GM10847 (cell line): ENCODE measurements around the gene FMN1.

Source experiments
- POLR2A ChIP-seq: IDR thresholded peaks from 2 replicates; pipeline ENCODE4 v1.6.1; 2011; ENCODE audit not compliant: insufficient read length; ENCODE audit errors: extremely low read depth

Gene FMN1

DNA sequence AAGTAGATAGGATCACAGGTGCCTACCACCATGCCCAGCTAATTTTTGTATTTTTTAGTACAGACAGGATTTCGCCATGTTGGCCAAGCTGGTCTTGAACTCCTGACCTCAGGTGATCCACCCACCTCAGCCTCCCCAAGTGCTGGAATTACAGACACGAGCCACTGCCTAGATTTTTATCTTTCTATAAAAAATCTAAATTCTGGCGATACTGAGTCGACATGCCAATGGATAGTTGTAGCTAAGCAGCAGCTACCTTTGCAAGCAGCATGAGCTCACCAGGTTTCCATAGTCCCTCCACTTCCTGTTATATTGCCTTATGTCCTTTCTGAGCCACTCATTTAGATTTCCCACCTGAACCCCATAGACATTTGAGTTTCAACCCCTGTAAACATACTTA lies 13.1 kb upstream of the FMN1 start:
- no peak for TF ChIP-seq POLR2A

DNA sequence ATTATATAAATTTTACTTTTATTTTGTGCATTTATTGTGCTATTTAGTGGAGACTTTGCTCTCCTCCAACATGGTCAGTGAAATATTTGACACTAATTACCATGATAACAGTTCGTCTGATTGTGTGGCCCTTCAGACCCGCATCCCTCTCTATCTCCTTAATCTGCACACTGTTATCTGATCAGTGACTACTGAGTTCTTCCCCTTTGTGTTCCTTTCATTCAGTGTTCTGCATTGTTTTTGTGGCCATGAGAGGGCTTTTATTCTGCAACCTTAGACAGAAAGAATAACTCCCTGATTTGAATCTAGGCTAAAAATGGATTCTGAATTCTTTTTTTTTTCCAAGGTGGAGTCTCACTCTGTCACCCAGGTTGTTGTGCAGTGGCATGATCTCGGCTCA lies 11.9 kb upstream of the FMN1 start:
- TF ChIP-seq POLR2A: no peak

DNA sequence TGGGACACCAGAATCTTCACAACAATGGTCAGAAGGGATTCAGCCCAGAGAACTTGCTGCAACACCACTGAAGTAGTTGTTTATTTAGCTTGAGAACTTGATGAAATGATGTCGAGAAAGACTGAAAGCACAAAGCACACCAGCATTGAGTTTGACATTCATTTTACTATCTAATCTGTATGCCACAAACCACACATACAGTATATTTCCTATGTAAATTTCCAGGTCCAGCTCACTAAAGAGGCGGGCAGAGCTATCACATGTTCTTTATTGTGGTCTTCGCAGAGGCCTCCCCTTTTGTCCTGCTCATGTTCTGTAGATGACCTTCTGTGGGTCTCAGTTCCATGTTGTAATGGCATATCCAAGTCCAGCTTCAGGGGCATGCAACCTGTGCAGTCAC lies 10.4 kb upstream of the FMN1 start:
- no peak for TF ChIP-seq POLR2A

- no peak for TF ChIP-seq POLR2A
These were observed 9.6 kb upstream of the FMN1 start for GRCh38 chr15:33204087-33204486.

DNA sequence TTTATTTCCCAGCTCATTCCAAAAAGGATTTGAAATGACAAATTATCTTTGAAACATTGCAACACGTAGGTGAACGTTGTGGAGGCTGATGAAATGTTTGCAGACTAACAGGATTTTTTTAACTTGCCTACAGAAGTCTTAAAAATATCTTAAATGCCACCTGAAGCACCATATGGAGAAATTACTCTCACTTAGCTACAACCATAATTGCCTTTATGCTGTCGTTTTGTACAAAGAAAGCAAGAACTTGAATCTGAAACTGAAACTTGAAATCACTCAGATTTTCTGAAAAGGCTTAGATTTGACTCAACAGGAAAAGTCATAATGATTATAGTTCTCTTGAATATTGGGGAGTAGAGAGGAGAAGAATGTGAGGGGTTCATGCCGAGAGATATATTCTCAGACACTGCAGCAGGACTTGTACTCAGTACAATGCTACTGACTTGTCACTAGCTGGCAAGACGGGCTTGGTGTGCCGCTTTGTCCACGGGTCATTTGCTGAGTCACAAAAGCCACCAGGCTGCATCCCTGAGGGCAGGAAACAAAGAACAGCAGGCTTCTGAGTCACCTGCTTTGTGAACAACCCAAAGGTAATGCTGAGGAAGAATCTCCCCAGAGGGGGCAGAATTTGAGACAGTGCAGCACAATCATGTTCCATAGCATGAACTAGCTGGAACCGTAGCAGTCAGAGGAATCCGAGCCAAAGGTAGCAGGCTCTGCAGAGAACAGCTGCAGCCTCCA lies 7.1 kb upstream of the FMN1 start:
- TF ChIP-seq POLR2A: no peak

DNA sequence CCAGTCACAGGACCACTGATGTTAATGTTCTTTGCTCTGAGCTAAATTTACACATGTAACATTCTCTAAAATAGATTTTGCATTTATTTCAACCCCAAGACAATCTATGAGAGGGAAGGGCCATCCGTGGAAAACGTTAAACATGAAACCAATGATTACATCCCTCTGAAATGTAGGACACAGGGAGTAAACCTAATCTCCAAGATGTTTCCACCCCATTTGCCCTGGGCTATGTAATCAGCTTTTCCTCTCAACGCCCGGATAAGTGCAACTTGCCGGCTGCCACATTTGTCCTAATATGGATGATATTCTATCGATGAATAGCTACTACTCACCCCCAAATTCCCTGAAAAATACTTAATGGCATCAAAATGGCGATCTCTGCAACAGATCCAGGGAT lies 6.4 kb upstream of the FMN1 start:
- TF ChIP-seq POLR2A: no peak

GRCh38 chr15:33200444-33200843 lies 5.9 kb upstream of the FMN1 start:
- no peak for TF ChIP-seq POLR2A

DNA sequence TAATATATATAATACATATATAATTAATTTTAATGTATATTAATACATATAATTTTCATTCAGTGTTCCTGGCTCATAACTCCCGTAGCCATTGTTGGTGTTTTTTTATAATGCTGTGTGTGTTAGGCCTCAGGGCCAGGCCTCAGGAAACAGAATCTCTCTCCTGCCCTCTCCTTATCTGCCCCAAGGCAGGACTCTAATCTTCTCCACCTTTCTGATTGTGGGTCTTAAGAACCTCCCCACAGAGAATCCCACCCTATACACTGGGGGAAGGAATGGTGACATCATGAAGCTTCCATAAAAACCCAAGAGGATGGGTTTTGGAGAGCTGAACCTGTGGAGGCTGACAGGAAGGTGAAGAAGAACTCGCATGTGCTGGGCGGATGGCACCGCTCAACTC lies 4.0 kb upstream of the FMN1 start:
- TF ChIP-seq POLR2A: no peak

- TF ChIP-seq POLR2A: no peak
These were observed 3.1 kb upstream of the FMN1 start for GRCh38 chr15:33197636-33198035.

DNA sequence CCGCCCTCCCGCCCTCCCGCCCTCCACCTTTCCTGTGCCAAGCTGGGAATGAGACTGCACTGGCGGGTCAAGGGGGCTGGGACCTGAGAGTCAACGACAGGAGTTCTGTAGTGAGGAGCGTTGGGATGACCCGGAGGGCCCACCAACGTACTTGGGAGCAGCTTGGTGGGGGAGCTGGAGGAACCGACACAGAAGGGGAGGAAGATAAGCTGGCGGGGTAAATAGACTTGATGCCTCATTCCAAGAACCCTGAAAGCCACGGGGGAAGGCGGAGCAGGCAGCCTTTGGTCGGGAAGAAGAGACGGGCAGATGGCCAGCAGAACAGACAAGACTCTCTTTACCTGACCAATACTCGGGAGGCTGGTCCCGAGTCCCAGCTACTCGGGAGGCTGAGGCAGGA lies 277 bp downstream of the FMN1 start:
- TF ChIP-seq POLR2A: no peak

- TF ChIP-seq POLR2A: no peak
These were observed 2.9 kb downstream of the FMN1 start for GRCh38 chr15:33191591-33191990.

GRCh38 chr15:33190539-33190938 lies 4.0 kb downstream of the FMN1 start:
- no peak for TF ChIP-seq POLR2A

DNA sequence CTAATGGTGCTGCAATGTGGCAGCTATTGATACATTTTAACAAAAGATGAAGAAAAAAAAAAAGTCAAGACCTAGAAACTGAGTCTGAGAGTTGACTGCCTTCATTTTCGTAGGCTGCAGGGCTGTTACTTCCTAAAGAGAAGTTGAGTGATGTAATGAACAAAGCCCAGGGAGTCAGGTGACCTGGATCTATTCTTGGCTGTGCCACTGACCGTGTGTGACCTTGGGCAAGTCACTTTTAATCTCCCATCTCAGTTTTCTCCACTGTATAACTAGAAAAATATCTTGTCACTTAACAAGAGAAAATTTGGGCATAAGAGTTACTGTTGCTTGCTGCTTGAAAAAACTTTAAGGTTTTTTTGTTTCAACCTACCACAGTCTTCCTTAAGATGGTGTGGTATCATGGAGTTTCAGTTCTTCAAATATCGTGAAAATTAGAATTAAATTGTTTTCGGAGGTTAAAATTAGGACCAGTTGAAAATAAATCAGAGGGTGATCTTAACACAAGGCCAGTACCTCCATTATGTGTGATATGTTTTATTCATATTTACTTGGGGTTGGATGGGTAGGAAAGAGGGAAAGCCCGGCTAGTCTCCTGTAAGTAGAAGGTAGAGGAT lies 5.8 kb downstream of the FMN1 start:
- no peak for TF ChIP-seq POLR2A

DNA sequence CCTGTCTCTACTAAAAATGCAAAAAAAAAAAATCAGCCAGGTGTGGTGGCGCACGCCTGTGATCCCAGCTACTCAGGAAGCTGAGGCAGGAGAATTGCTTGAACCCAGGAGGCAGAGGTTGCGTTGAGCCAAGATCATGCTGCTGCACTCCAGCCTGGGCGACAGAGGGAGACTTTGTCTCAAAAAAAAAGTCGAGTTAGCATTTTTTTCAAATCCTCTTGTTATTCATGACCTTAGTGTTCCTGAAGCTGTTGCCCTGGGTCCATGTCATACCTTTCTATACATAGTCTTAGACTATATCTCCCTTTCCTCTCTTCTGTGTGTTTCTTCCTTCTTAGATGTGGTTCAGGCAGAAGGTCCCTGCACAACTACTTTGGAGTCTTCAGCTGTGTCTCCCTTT lies 6.4 kb downstream of the FMN1 start:
- no peak for TF ChIP-seq POLR2A

GRCh38 chr15:33183334-33183733 lies 11.2 kb downstream of the FMN1 start:
- TF ChIP-seq POLR2A: no peak

GRCh38 chr15:33182926-33183325 lies 11.6 kb downstream of the FMN1 start:
- no peak for TF ChIP-seq POLR2A
